Suprapubic skin (tissue), 3 donors: Measurements from ENCODE around the gene CTNNA3.

ENCODE experiments used
- CTCF ChIP-seq, 2 donors: fragments of 200-600 bp in 1 of 2; fragments of 450-650 bp in 1 of 2; sonication (generic) in 1 of 2; IDR thresholded peaks; one replicate each; pipeline ENCODE4 v1.5.1; 2016 to 2019; ENCODE audit warnings: antibody characterized with exemption in 2 of 2, mild to moderate bottlenecking in 1 of 2, moderate library complexity in 1 of 2
- POLR2A ChIP-seq, 2 donors: fragments of 450-650 bp; IDR thresholded peaks; one replicate each; pipeline ENCODE4 v1.6.1; 2017; ENCODE audit warnings: antibody characterized with exemption in 2 of 2, mild to moderate bottlenecking in 2 of 2, moderate library complexity in 2 of 2

GRCh38 chr10:67075491-67075971, 620.5 kb downstream of the CTNNA3 start:
- no peak for TF ChIP-seq CTCF (IDR thresholded peaks at IDR 0.05)
- TF ChIP-seq POLR2A (IDR thresholded peaks at IDR 0.05) = no peak
